Fibroblast of upper back skin (primary cell): ENCODE measurements around the gene NOS1AP.
"Not testable (repeated sequence)": the region's sequence is repeated elsewhere in the genome, so short reads cannot be mapped to it uniquely, and the experiment has no call there.

Source experiments
- DNase-seq: peaks from one replicate; pipeline ENCODE4 v3.0.0-alpha.2; 2013

The NOS1AP gene

DNA sequence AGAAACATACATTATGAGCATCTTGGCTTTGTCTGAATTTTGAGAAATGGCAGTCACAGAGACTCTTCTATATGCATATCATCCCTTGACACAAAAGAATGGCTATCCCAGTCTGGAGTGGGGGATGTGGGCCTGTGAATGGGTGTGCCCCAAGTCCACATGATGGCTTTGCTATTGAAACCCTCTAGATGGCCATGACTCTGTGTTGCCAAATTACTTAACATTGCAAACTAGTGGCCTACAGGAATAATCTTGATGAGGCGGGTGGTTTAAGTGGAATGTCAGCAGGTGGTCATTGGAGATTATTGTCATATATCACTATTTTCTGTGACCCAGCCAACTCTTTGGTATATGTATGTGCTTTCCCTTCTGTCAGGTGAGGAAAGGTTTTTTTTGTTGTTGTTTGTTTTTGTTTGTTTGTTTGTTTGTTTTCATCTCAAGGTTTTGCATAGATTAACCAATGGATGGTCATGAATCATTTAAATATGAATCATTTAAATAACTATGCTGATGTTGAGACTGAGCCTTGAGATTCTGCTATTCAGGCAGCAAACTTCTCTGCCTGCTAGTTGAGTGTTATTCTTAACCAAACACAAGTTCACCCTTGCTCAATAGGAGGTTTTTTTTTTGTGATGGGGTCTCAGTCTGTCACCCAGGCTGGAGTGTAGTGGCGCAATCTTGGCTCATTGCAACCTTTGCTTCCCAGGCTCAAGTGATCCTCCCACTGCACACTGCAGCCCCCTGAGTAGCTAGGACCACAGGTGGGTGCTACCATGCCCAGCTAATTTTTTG lies 103.0 kb downstream of the NOS1AP start:
- DNase-seq, result no peak

DNA sequence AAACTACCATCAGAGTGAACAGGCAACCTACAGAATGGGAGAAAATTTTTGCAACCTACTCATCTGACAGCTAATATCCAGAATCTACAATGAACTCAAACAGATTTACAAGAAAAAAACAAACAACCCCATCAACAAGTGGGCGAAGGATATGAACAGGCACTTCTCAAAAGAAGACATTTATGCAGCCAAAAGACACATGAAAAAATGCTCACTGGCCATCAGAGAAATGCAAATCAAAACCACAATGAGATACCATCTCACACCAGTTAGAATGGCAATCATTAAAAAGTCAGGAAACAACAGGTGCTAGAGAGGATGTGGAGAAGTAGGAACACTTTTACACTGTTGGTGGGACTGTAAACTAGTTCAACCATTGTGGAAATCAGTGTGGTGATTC lies 104.1 kb downstream of the NOS1AP start:
- DNase-seq, result not testable (repeated sequence)

GRCh38 chr1:162174027-162174426 lies 104.5 kb downstream of the NOS1AP start:
- DNase-seq, result not testable (repeated sequence)

DNA sequence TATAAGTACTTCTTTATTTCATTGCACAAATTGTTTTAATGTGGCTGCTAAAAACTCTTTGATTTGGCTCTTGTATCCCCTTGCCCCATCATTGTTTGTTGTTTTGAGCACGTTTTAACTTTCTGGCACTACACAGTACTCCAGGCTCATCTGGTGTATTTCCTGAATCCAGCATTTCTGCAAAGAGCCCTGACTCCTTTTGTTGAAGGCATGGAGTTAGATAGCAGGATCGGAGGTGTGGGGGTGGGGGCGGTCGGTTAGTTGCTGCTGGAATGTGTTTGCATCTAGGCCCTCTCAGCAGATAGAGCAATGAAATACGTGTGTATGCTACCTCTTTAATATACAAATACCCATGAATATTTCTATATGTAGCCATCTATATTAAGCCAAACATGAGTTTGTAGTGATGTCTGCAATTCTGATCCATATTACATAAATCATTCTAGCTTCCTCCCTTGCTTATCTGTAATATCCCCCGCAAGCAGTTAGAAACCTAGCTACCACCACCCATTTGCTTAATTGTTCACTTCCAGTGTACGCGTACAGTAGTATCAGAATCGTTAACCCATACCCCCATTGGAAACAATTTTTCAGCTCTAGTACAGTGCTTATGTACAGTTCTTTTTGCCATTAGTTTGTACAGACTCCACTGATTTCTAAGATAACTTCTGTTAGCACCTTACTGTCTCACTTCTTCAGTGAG lies 106.0 kb downstream of the NOS1AP start:
- no peak for DNase-seq

GRCh38 chr1:162177126-162177525 lies 107.6 kb downstream of the NOS1AP start:
- no peak for DNase-seq

DNA sequence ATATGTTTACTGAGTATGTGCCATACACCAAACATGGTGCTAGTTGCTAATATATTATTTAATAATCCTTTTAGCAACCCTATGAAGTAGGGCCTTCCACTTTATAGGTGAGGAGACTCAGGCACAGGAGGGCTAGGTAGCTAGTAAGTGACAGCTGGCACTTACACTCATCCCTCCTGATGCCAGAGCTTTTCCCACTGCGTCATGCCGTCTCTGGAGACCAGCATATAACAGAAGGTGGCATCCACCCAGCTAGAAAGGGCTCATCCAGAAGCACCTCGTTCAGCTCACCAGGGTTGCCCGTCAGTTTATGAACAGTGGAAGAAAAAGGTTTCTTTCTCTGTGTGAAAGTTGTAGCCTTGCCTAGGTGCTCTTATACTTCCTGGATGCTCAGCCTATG lies 108.9 kb downstream of the NOS1AP start:
- no peak for DNase-seq

- no peak for DNase-seq
These were observed 109.6 kb downstream of the NOS1AP start for GRCh38 chr1:162179121-162179520.

GRCh38 chr1:162180813-162181212 lies 111.3 kb downstream of the NOS1AP start:
- DNase-seq, result no peak

DNA sequence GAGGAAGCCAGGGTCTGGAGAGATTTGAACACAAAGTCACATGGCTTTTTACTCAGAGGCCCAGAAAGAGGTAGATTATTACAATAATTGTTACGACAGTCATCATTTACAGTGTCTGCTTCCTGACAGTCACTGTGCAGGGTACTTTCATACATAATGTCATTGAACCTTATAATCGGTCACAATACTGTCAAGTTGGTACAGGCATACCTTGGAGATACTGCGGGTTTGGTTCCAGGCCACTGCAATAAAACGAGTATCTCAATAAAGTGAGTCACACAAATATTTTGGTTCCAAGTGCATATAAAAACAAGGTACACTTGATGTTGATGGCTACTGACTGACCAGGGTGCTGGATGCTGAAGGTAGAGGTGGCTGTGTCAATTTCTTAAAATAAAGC lies 112.6 kb downstream of the NOS1AP start:
- no peak for DNase-seq

- peak; percentile 15 for DNase-seq
These were observed 116.0 kb downstream of the NOS1AP start for GRCh38 chr1:162185314-162186025.

- no peak for DNase-seq
These were observed 116.5 kb downstream of the NOS1AP start for GRCh38 chr1:162186026-162186374.

DNA sequence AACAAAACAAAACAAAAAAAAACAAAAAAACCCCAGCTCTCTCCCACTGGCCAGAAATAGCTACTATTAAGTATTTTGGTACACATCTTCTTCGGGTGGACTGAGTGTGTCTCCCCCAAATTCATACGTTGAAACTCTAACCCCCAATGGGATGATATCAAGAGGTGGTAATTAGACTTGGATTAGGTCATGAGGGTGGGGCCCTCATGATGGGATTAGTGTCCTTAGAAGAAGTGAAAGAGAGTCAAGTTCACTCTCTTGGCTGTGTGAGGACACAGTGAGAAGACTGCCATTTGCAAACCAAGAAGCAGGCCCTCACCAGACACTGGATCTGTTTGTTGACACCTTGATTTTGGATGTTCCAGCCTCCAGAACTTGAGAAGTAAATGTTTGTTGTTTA lies 116.9 kb downstream of the NOS1AP start:
- no peak for DNase-seq

DNA sequence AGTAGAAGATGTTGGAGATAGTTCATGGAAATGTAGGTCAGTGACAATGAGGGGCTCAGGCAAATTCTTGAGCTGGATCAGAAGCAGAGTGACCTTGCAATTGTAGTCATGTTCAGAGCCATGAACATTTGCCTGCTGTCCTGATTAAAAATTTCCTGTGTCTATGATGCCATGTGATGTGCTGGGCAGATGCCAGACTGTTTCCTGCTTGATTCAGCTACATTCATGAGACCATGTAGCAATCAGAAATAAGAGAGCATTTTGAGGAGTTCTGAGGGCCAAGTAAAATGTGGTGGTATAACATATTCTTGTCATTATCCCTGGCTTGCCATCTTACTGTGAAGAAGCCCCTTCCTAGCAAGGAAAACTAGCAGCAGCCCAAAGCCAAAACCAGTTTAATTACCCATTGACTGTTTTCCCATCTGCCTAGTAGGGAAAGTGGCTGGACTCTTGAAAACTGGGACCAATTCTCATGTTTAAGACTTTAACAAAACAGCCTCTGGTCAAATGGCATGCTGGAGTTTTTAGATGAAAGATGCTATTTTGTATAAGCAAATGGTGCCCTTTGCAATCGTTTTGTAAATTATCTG lies 118.3 kb downstream of the NOS1AP start:
- no peak for DNase-seq

DNA sequence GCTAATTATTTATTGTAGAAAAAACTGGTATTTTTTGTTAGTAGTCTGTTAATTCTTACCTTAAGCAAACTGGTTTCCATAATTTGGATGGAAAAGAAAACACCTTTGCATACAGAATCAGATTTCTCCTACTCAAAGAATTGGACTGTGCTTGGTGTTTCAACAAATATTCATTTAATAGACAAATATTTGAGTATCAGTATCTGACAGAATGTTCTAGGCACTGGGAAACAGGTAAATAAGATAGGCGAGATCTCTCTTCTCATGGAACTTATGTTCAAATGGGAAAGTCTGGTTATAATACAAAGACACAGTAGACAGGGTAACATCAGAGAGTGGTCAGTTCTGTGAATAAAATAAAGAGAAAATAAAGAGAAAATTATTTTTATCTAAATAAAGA lies 119.9 kb downstream of the NOS1AP start:
- DNase-seq, result no peak

DNA sequence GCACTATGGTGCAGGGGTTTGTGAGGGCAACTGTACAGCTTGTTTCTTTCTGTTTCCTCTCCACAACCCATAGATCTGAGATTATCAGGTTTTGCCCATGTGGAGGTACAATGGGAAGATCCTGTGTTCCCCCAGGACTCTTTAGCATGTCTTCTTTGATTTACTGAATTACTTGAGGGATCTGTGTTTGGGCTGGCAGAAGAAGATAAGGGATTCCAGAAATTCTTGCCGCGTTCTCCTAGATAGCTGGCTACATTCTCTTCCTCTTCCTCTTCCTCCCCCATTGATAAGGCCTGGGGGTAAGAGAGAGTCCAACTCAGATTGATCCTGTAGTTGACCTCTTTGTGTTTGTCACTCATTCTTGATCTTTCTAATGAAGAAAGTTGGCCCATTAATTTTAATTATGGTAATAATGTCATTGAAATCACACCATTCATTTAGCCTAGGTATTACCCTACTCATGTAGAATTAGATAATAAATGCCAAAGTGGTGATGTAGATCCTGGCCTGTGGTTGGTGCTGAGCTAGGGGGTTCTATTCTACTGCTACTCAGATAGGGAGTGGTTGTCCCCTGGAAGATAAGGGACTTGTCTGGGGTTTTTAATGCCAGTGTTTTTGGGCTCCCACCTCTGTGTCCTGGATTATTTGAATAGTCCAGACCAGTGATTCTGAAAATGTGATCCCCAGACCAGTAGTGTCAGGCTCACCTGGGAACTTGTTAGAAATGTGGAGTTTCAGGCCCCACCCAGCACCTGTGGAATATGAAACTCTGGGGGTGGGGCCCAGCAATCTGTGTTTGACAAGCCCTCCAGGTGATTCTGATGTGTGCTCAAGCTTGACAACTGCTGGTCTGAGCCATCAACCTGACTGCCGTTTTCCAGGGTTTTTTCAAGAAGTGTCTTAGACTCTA lies 122.2 kb downstream of the NOS1AP start:
- DNase-seq, result no peak

GRCh38 chr1:162192306-162192678 lies 122.8 kb downstream of the NOS1AP start:
- DNase-seq, result no peak

DNA sequence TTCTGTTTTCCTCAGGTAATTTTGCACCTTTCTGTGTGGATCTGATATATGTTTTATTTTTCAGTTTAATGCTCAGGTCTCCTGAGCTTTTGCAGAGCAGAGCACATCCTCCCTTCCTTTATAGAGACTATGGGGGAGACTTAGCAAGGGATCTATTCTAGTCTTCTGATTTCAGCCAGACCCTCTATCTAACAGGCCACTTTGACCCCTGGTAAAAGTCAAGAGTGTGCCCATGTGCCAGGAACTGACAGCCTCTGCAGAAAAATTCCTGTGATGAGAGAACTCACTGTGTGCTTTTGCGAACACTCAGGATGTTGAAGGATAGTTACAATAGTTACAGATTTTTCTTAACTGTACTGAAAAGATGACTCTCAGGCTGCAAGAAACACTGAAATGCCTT lies 123.3 kb downstream of the NOS1AP start:
- no peak for DNase-seq

GRCh38 chr1:162193221-162193620 lies 123.7 kb downstream of the NOS1AP start:
- no peak for DNase-seq

DNA sequence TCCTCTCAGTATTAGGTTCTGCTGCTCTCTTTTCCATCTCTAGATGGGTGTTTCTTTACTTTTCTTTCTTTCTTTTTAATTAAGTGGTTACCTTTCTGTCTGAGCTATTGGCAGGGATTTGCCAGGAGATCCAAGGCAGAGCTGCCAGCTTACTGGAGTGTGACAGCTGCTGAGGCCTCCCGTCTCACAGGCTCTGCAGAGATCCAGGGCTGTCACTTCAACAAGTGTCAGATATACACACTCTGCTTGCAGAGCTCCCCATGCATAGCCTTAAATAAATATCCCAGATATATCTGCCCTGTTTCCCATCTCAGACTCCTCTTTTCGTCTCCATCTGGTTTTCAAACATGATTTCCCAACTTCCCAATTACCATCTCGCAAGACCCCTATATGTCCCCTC lies 124.3 kb downstream of the NOS1AP start:
- no peak for DNase-seq

DNA sequence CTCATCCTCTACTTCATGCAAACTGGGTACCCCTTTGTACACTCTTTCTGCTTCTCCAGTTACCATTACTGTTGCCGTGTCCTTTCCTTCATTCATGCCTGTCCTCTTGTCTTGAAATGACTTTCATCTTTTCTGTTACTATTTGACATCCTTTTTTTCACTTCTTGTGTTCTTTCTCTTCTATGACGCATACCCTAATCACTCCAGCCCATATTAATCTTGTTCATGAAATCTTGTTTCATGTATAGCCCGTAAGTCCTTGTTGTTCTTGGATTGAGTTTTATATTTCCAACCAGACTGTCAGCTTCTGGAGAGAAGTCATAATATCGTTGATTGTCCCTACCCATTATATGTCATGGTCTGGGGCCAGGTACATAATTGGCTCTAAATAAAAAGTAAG lies 126.1 kb downstream of the NOS1AP start:
- no peak for DNase-seq

GRCh38 chr1:162196387-162196786 lies 126.9 kb downstream of the NOS1AP start:
- DNase-seq, result no peak

DNA sequence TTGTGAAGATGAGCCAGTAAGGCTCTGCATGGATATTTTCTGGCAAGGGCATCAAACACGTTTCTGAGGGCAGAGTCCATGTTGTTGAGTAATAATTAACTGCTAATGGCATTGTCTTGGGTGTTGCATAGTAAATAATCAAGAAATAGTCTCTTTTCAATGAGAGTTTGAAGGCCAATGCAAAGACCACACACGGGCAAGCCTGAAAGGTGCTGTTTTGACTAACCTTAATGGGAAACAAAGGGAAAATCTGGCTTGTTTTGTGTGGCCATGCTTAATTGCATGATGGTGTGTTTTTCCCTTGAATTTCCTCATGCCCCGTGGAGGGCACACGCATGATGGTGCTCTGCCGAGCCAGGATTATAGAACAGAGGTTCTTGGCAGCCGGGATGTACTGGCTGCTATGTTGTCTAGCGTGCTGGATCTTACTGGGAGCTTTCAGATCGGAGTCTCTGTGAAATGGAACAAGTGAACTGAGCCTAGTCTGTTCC lies 127.6 kb downstream of the NOS1AP start:
- DNase-seq, result no peak
